HepG2 (cell line): ENCODE measurements around the gene AKAP6.

Source experiments
- HNF4A ChIP-seq: sonication (generic); formaldehyde crosslinking; IDR thresholded peaks from 2 replicates; pipeline ENCODE4 v1.4.0; 2020; ENCODE audit warnings: missing genetic modification reagents
- JUN ChIP-seq: sonication (generic); formaldehyde crosslinking; IDR thresholded peaks from 2 replicates; pipeline ENCODE4 v1.4.0; 2020; ENCODE audit warnings: mild to moderate bottlenecking, missing genetic modification reagents
- RAD21 ChIP-seq: fragments of 450-650 bp; formaldehyde crosslinking; IDR thresholded peaks from 2 replicates; pipeline ENCODE4 v1.5.0; 2020; ENCODE audit warnings: mild to moderate bottlenecking
- ZNF510 ChIP-seq: sonication (generic); formaldehyde crosslinking; IDR thresholded peaks from 2 replicates; pipeline ENCODE4 v1.4.0; 2020; ENCODE audit warnings: low read depth, mild to moderate bottlenecking, missing genetic modification reagents
- ZNF543 ChIP-seq: sonication (generic); formaldehyde crosslinking; IDR thresholded peaks from 2 replicates; pipeline ENCODE4 v1.4.0; 2020; ENCODE audit warnings: mild to moderate bottlenecking, missing genetic modification reagents
- TF ChIP-seq, protein P1 (sequence below): IDR thresholded peaks from 2 replicates; pipeline ENCODE4 v1.6.1; 2016; ENCODE audit warnings: missing compliant biosample characterization, missing genetic modification reagents, borderline replicate concordance
- TF ChIP-seq, protein P2 (sequence below): sonication (generic); formaldehyde crosslinking; IDR thresholded peaks from 2 replicates; pipeline ENCODE4 v1.9.0; 2022; ENCODE audit warnings: missing genetic modification reagents, mild to moderate bottlenecking, borderline replicate concordance

DNA sequence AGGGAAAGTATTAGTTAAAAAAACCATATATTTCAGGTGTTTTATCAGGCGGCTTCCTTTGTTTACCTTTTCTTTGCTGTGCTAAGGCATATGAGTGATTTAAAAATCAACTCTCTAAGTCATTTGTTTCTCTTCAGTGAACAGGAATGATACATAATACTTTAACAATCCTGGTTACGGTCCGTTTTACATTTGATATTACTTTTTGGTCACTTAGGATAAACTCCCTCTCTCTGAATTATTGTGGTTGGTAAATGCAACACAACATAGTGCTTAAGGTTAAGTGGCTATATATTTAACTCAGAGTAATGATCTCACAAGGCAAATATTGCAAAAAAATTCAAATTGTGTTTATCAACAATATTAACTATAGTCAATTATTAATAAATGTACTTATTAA is 32.7 kb upstream of the AKAP6 start:
- TF ChIP-seq HNF4A (CRISPR knock-in tag) (no peak), JUN (CRISPR knock-in tag) (no peak), ZNF510 (CRISPR knock-in tag) (no peak), RAD21 (CRISPR knock-in tag) (no peak), ZNF543 (no peak)
- TF ChIP-seq, protein P1, sequence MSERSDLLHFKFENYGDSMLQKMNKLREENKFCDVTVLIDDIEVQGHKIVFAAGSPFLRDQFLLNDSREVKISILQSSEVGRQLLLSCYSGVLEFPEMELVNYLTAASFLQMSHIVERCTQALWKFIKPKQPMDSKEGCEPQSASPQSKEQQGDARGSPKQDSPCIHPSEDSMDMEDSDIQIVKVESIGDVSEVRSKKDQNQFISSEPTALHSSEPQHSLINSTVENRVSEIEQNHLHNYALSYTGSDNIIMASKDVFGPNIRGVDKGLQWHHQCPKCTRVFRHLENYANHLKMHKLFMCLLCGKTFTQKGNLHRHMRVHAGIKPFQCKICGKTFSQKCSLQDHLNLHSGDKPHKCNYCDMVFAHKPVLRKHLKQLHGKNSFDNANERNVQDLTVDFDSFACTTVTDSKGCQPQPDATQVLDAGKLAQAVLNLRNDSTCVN (CRISPR knock-in tag), result no peak
- TF ChIP-seq, protein P2, sequence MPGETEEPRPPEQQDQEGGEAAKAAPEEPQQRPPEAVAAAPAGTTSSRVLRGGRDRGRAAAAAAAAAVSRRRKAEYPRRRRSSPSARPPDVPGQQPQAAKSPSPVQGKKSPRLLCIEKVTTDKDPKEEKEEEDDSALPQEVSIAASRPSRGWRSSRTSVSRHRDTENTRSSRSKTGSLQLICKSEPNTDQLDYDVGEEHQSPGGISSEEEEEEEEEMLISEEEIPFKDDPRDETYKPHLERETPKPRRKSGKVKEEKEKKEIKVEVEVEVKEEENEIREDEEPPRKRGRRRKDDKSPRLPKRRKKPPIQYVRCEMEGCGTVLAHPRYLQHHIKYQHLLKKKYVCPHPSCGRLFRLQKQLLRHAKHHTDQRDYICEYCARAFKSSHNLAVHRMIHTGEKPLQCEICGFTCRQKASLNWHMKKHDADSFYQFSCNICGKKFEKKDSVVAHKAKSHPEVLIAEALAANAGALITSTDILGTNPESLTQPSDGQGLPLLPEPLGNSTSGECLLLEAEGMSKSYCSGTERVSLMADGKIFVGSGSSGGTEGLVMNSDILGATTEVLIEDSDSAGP (CRISPR knock-in tag), result no peak
